Endothelial cell of umbilical vein (primary cell): Measurements from ENCODE around the gene POMGNT2. TPM values are rescaled to one million over a fixed set of nuclear protein-coding genes. Genes with fewer than 3 reads are reported as not detected.

Experiments
- BruUV-seq: library from RNA; stranded (reverse); fragments of 400-500 nt; replicated peaks from 2 replicates; lab custom pipeline; 2021; lab: Mats Ljungman, UMichigan
- CTCF ChIA-PET: fragments of 300-600, 350-600 bp; sonication (Branson Sonifier 250); formaldehyde crosslinking; loops from one replicate; lab custom pipeline; 2021; ENCODE audit warnings: antibody characterized with exemption, inconsistent platforms; lab: Charles Lee
- POLR2A ChIA-PET: fragments of 300-600, 350-600 bp; sonication (Branson Sonifier 250); formaldehyde crosslinking; loops from one replicate; lab custom pipeline; 2021; ENCODE audit warnings: antibody characterized with exemption, inconsistent platforms; lab: Charles Lee
- DNase-seq: peaks from one replicate; pipeline ENCODE4 v3.0.0-alpha.2; 2011; ENCODE audit warnings: low read depth, low spot score
- FAIRE-seq: peaks from 2 replicates; lab custom pipeline; 2011; peaks lifted over from hg19 to GRCh38; lab: Jason Lieb, UNC
- H2AFZ ChIP-seq: 2 replicates; pipeline ENCODE4 v1.6.0; 2012; ENCODE audit warnings: low read depth, low read length, control low read depth, inconsistent platforms
- H3K27ac ChIP-seq: 2 replicates; pipeline ENCODE4 v1.5.1; 2011; ENCODE audit warnings: low read depth, mild to moderate bottlenecking, control low read depth, low read length, moderate library complexity; ENCODE audit not compliant: insufficient read depth
- H3K27me3 ChIP-seq, 2 experiments: 2 replicates each; pipeline versions ENCODE4 v1.6.0 to v1.6.1; 2011; ENCODE audit warnings: low read length in 2 of 2, mixed read lengths in 1 of 2; ENCODE audit not compliant: control insufficient read depth in 2 of 2, insufficient read depth in 2 of 2
- H3K36me3 ChIP-seq, 2 experiments: 2 replicates in 1 of 2; 3 replicates in 1 of 2; pipeline ENCODE4 v1.5.1; 2011; ENCODE audit warnings: low read length in 2 of 2, mild to moderate bottlenecking in 1 of 2, moderate library complexity in 1 of 2; ENCODE audit not compliant: control insufficient read depth in 2 of 2, insufficient read depth in 2 of 2; ENCODE audit errors: extremely low read depth in 1 of 2
- H3K4me1 ChIP-seq: 3 replicates; pipeline ENCODE4 v1.5.1; 2011; ENCODE audit warnings: mild to moderate bottlenecking, low read length; ENCODE audit not compliant: control insufficient read depth, insufficient read depth; ENCODE audit errors: extremely low read depth
- H3K4me2 ChIP-seq: 2 replicates; pipeline ENCODE4 v1.6.1; 2011; ENCODE audit warnings: low read length, control low read depth, mixed read lengths; ENCODE audit not compliant: insufficient read depth
- H3K4me3 ChIP-seq, 3 experiments: fragments of 200-600 bp in 1 of 3; sonication (generic), shearing (Covaris generic) in 1 of 3; replicated peaks in 1 of 3; 2 replicates each; pipeline ENCODE4 v1.5.1; 2011 to 2016; ENCODE audit warnings: control low read depth in 3 of 3, low read length in 3 of 3, mild to moderate bottlenecking in 2 of 3, inconsistent platforms in 1 of 3, low read depth in 1 of 3, moderate library complexity in 1 of 3; ENCODE audit not compliant: insufficient read depth in 1 of 3
- H3K79me2 ChIP-seq: 2 replicates; pipeline ENCODE4 v1.6.0; 2012; ENCODE audit warnings: low read length, inconsistent platforms; ENCODE audit not compliant: control insufficient read depth, insufficient read depth
- H3K9ac ChIP-seq: replicated peaks from 2 replicates; pipeline ENCODE3; 2011; ENCODE audit warnings: low read length, control low read depth; ENCODE audit not compliant: insufficient read depth; ENCODE audit errors: extremely low read depth
- H3K9me1 ChIP-seq: replicated peaks from 3 replicates; pipeline ENCODE4 v1.6.0; 2011; ENCODE audit warnings: mild to moderate bottlenecking, low read length; ENCODE audit not compliant: control insufficient read depth, insufficient read depth; ENCODE audit errors: extremely low read depth
- H3K9me3 ChIP-seq: replicated peaks from 2 replicates; pipeline ENCODE4 v1.5.1; 2012; ENCODE audit warnings: low read length, inconsistent platforms; ENCODE audit not compliant: control insufficient read depth, insufficient read depth
- H4K20me1 ChIP-seq: replicated peaks from 2 replicates; pipeline ENCODE3; 2011; ENCODE audit warnings: mild to moderate bottlenecking, low read length; ENCODE audit not compliant: control insufficient read depth, insufficient read depth; ENCODE audit errors: extremely low read depth
- EZH2 ChIP-seq: IDR thresholded peaks from 2 replicates; pipeline ENCODE4 v1.6.1; 2012; ENCODE audit warnings: borderline replicate concordance, low read depth, mild to moderate bottlenecking, moderate library complexity, low read length, inconsistent platforms; ENCODE audit not compliant: severe bottlenecking
- FOS ChIP-seq: IDR thresholded peaks from 2 replicates; pipeline ENCODE4 v1.6.1; 2011; ENCODE audit warnings: mild to moderate bottlenecking, low read length, moderate library complexity, borderline replicate concordance; ENCODE audit not compliant: insufficient read depth
- GATA2 ChIP-seq: IDR thresholded peaks from 2 replicates; pipeline ENCODE4 v1.7.0; 2011; ENCODE audit warnings: low read depth, mild to moderate bottlenecking, moderate library complexity, mixed read lengths, low read length; ENCODE audit not compliant: insufficient read length, insufficient read depth
- JUN ChIP-seq: IDR thresholded peaks from 2 replicates; pipeline ENCODE4 v1.6.1; 2011; ENCODE audit warnings: borderline replicate concordance, low read depth; ENCODE audit not compliant: insufficient read length, insufficient read depth
- MAX ChIP-seq: IDR thresholded peaks from 2 replicates; pipeline ENCODE4 v1.6.1; 2011; ENCODE audit not compliant: insufficient read depth, insufficient read length
- MYC ChIP-seq: IDR thresholded peaks from one replicate; pipeline ENCODE4 v1.6.1; 2011; ENCODE audit warnings: mild to moderate bottlenecking, low read depth, low read length
- POLR2A ChIP-seq: IDR thresholded peaks from 2 replicates; pipeline ENCODE4 v1.6.1; 2012; ENCODE audit warnings: low read depth, mild to moderate bottlenecking, control low read depth, low read length
- POLR2AphosphoS5 ChIP-seq: IDR thresholded peaks from 2 replicates; pipeline ENCODE4 v1.6.1; 2012; ENCODE audit warnings: low read depth, mild to moderate bottlenecking, control low read depth, low read length, moderate library complexity; ENCODE audit not compliant: insufficient read depth
- dilution Hi-C: fragments of 300-500 bp; cut with MboI; formaldehyde crosslinking; loops from one replicate; pipeline ENCODE4 v1.15.0; 2019; ENCODE audit warnings: low sequenced_read_pairs; ENCODE audit not compliant: extremely low pct_ligation_motif_present
- intact Hi-C: fragments of 100-400 bp; cut with micrococcal nuclease; formaldehyde crosslinking; loops from one replicate; pipeline ENCODE4 v1.10.0; 2022
- polyA plus RNA-seq, 4 experiments: library from polyadenylated mRNA; depleted of rRNA in 3 of 4; stranded (reverse) in 3 of 4; unstranded in 1 of 4; fragments of >200 nt; gene quantifications; 2 replicates each; pipeline versions ENCODE4 v1.2.1 to v1.2.3, GENCODE V29; 2011 to 2012; ENCODE audit warnings: missing spikeins in 1 of 4
- total RNA-seq: library from RNA; stranded (reverse); gene quantifications from 2 replicates; pipeline ENCODE4 v1.2.3, GENCODE V29; 2021
- TF ChIP-seq, protein P1 (sequence below), 2 donors: IDR thresholded peaks; 1 replicate in 1 of 2; 2 replicates in 1 of 2; pipeline ENCODE4 v1.5.1; 2011; ENCODE audit warnings: low read length in 2 of 2, mild to moderate bottlenecking in 2 of 2, moderate library complexity in 2 of 2, control low read depth in 1 of 2, inconsistent platforms in 1 of 2, low read depth in 1 of 2; ENCODE audit not compliant: insufficient read depth in 1 of 2; ENCODE audit errors: extremely low read depth in 1 of 2

POMGNT2 gene
- total and polyA plus RNA-seq, 2 donors (not counting 3 experiments of a cell fraction or from before 2014, with no cell fraction given) = 6.4 to 16.3 TPM

- TF ChIP-seq GATA2 (no peak), EZH2 (no peak), JUN (no peak), MYC (no peak), MAX (no peak), POLR2A (no peak), POLR2AphosphoS5 (no peak), FOS (no peak)
- TF ChIP-seq, protein P1, sequence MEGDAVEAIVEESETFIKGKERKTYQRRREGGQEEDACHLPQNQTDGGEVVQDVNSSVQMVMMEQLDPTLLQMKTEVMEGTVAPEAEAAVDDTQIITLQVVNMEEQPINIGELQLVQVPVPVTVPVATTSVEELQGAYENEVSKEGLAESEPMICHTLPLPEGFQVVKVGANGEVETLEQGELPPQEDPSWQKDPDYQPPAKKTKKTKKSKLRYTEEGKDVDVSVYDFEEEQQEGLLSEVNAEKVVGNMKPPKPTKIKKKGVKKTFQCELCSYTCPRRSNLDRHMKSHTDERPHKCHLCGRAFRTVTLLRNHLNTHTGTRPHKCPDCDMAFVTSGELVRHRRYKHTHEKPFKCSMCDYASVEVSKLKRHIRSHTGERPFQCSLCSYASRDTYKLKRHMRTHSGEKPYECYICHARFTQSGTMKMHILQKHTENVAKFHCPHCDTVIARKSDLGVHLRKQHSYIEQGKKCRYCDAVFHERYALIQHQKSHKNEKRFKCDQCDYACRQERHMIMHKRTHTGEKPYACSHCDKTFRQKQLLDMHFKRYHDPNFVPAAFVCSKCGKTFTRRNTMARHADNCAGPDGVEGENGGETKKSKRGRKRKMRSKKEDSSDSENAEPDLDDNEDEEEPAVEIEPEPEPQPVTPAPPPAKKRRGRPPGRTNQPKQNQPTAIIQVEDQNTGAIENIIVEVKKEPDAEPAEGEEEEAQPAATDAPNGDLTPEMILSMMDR (IDR thresholded peaks at IDR 0.05; ENCODE audit: extremely low read depth in 1 of 2, insufficient read depth in 1 of 2, low read depth in 1 of 2, low read length in 2 of 2) = no peak
- no peaks in the 10 kb centered on the region for H3K9me3 ChIP-seq
- intact Hi-C loops = no loop called here
- dilution Hi-C loops = no loop called here
- no peak overlapping the region for H3K4me3 ChIP-seq
- H3K4me2 ChIP-seq = no peak overlapping the region
- FAIRE-seq (no peak), DNase-seq (no peak)
- H3K36me3 ChIP-seq = no peaks in the 10 kb centered on the region
- ChIA-PET CTCF (no interaction called here), POLR2A (no interaction called here)
- H3K27ac ChIP-seq = no peak overlapping the region
- H2AFZ ChIP-seq = no peak overlapping the region
- no TSS peak for BruUV-seq
- H3K27me3 ChIP-seq = no peaks in the 10 kb centered on the region
- H4K20me1 ChIP-seq = no peaks in the 10 kb centered on the region
- no peaks in the 10 kb centered on the region for H3K9me1 ChIP-seq
- H3K79me2 ChIP-seq = no peaks in the 10 kb centered on the region
- H3K9ac ChIP-seq = no peak overlapping the region
- H3K4me1 ChIP-seq = peaks cover 4% of the 10 kb centered on the region
These were observed 1.8 kb downstream of the POMGNT2 start for GRCh38 chr3:43104039-43104438.
